HG02798 (cell line): ENCODE measurements around the gene ZNF3.

ENCODE experiments used
- ATAC-seq: cut with Tn5 transposase; IDR thresholded peaks from one replicate; pipeline ENCODE4 v1.9.1; 2021; ENCODE audit warnings: mild to moderate bottlenecking; ENCODE audit not compliant: unreplicated experiment, poor library complexity

ZNF3 gene

DNA sequence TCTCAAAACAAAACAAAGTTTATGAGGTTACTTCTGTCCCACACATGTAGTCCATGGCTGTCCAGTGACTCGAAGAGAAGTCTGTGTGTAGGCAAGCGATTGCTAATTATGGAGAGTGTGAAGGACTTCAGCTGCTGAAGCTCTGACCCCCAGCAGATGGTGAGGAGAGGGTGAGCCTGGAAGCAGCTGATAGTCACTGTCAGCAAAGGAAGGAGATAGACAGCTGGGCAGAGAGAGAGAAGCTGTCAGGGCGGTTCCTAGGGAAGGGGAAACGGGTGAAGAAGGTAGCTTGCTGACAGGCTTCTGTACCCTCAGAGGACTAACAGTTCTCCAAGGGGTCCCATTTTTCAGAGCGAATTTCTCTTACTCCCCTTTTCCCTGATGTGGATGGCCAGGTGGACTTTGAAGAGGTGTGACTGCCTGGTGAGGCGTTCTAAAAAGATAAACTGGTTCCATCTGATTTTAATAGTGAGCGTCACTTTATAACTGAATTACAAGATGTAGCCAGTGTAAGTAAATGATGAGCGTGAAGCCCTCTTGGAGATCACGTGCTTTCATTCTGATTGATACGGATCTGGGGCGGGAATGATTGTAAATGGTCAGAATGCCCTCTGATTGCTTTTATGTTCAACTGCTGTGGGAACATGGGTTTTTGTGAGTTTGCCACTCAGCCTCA is 19.9 kb downstream of the ZNF3 start:
- ATAC-seq = no peak

- ATAC-seq = no peak
These were observed 22.2 kb downstream of the ZNF3 start for GRCh38 chr7:100059251-100059739.

GRCh38 chr7:100057006-100057405 is 24.5 kb downstream of the ZNF3 start:
- ATAC-seq = no peak

- no peak for ATAC-seq
These were observed 28.3 kb downstream of the ZNF3 start for GRCh38 chr7:100053215-100053614.

- no peak for ATAC-seq
These were observed 29.9 kb downstream of the ZNF3 start for GRCh38 chr7:100051611-100052010.

DNA sequence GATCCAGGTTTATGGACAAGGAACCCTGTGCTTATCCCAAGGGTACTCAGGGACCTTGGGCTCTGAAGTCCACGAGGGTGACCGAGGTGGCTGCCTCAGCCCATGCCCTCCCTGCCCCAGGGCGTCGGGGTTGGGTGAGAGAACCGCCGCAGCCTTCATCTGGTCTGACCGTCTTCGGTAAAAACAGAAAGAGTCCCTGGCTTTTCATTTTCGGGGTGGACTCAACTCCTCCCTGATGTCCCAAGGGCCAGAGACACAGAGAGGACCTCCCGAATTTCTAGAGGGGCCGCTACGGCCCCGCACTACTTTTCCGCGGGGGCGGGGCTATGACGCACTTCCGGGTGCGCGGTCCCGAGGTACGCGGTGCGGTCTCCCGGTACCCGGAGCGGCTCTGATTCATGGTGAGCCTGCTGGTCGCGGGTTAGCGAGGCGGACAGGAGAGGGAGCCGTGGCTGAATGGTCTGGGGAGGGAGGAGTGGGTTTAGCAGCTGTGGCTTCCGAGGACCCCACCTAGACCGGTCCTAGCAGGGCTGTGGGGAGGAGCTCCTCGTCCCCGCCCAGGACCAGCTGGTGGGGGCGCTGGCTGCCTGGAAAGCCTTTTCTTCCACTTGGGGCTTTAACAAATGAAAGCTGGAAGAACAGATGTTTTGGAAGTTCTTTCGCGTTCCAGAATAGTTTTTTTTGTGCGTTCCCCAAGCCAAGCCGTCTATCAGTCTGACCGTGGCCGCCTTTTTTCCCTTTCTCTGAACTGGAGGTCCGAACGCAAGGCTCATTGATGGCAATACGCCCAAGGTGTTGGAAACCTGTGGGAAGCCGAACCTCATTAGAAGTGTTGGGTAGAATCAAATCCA is 31.9 kb downstream of the ZNF3 start, which contains the start of gene ZSCAN21:
Gene ZSCAN21 (plus strand): TSS at position 334 of the 851 bp plus-strand sequence. CDS start 7,233 bp downstream, outside the sequence.
- peak; percentile 95 for ATAC-seq

- ATAC-seq = no peak
These were observed 32.8 kb downstream of the ZNF3 start for GRCh38 chr7:100048680-100049079.

GRCh38 chr7:100044718-100045117 is 36.8 kb downstream of the ZNF3 start:
- ATAC-seq = no peak

GRCh38 chr7:100040575-100040974 is 40.9 kb downstream of the ZNF3 start:
- ATAC-seq = no peak

GRCh38 chr7:100038326-100038725 is 43.2 kb downstream of the ZNF3 start:
- no peak for ATAC-seq

- no peak for ATAC-seq
These were observed 45.6 kb downstream of the ZNF3 start for GRCh38 chr7:100035876-100036275.

GRCh38 chr7:100034871-100035510 is 46.5 kb downstream of the ZNF3 start:
- no peak for ATAC-seq

GRCh38 chr7:100033526-100033925 is 48.0 kb downstream of the ZNF3 start:
- ATAC-seq = no peak

DNA sequence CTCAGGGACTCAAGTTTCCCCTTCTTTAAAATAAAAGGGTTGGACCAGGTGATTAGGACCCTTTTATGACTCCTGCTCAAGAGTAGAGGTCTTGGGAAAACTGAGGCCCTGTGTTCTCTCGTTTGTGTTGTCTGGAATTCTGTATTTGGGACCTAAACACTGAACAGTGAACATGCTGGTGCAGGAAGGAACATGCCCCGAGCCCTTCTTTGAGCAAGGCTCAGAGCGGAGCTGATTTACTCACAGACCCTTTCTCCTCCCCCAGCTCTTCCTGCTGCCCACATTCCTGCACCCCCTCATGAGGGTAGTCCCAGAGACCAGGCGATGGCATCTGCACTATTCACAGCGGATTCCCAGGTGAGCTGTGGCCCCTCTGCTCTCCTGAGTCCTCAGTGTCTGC is 51.9 kb downstream of the ZNF3 start:
- no peak for ATAC-seq

- ATAC-seq = no peak
These were observed 54.3 kb downstream of the ZNF3 start for GRCh38 chr7:100027197-100027596.

GRCh38 chr7:100024020-100024619 is 57.4 kb downstream of the ZNF3 start:
- ATAC-seq = no peak

DNA sequence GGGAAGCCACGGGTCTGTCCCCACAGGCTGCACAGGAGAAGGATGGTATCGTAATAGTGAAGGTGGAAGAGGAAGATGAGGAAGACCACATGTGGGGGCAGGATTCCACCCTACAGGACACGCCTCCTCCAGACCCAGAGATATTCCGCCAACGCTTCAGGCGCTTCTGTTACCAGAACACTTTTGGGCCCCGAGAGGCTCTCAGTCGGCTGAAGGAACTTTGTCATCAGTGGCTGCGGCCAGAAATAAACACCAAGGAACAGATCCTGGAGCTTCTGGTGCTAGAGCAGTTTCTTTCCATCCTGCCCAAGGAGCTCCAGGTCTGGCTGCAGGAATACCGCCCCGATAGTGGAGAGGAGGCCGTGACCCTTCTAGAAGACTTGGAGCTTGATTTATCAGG is 58.0 kb downstream of the ZNF3 start:
- ATAC-seq = no peak

GRCh38 chr7:100022621-100023020 is 58.9 kb downstream of the ZNF3 start:
- no peak for ATAC-seq

- ATAC-seq = no peak
These were observed 60.2 kb downstream of the ZNF3 start for GRCh38 chr7:100021297-100021696.
